Body of pancreas (tissue), 4 donors: ENCODE measurements around the gene GABRB1. TPM values are rescaled to one million over a fixed set of nuclear protein-coding genes. Genes with fewer than 3 reads are reported as not detected.
A peak's percentile ranks its signal among the peaks of the same experiment; 100 is the strongest.

Experiments used
- ATAC-seq: fragments of 150-250 bp; one replicate; pipeline ENCODE4 v1.9.1; 2016
- DNase-seq, 4 donors: peaks; one replicate each; pipeline ENCODE4 v3.0.0-alpha.2; 2019
- H3K27ac ChIP-seq, 4 donors: fragments of 200-600 bp; sonication (generic); 1 replicate in 3 of 4; 2 replicates in 1 of 4; pipeline versions ENCODE4 v1.5.1 to v1.6.1; 2016 to 2019; ENCODE audit warnings: mild to moderate bottlenecking in 1 of 4, mixed read lengths in 1 of 4, moderate library complexity in 1 of 4
- H3K27me3 ChIP-seq, 2 donors: fragments of 200-600 bp; sonication (generic); one replicate each; pipeline ENCODE4 v1.6.0; 2016; ENCODE audit warnings: mild to moderate bottlenecking in 1 of 2
- H3K36me3 ChIP-seq, 2 donors: fragments of 200-600 bp; sonication (generic); replicated peaks in 1 of 2; 2 replicates each; pipeline ENCODE4 v1.5.1; 2016; ENCODE audit warnings: low read depth in 2 of 2; ENCODE audit not compliant: insufficient read depth in 1 of 2
- H3K4me1 ChIP-seq: fragments of 200-600 bp; sonication (generic); one replicate; pipeline ENCODE4 v1.6.0; 2016
- H3K4me3 ChIP-seq, 2 donors: fragments of 200-600 bp; sonication (generic); 1 replicate in 1 of 2; 2 replicates in 1 of 2; pipeline ENCODE4 v1.5.1; 2016 to 2019
- H3K9me3 ChIP-seq, 3 donors: fragments of 200-600 bp; sonication (generic); 1 replicate in 2 of 3; 2 replicates in 1 of 3; pipeline ENCODE4 v1.5.1; 2016
- CTCF ChIP-seq, 7 experiments: fragments of 450-650 bp in 4 of 7; fragments of 200-600 bp in 3 of 7; sonication (generic) in 3 of 7; IDR thresholded peaks; one replicate each; pipeline ENCODE4 v1.5.1; 2016 to 2019; ENCODE audit warnings: antibody characterized with exemption in 7 of 7
- POLR2A ChIP-seq, 3 donors: fragments of 450-650 bp; IDR thresholded peaks; one replicate each; pipeline ENCODE4 v1.6.1; 2016; ENCODE audit warnings: antibody characterized with exemption in 3 of 3, mild to moderate bottlenecking in 2 of 3
- WGBS, 2 donors: methylation state at CpG; one replicate each; pipeline ENCODE4 v1.1.5; 2017; 5-methylcytosine and 5-hydroxymethylcytosine counted together
- intact Hi-C: fragments of 100-400 bp; cut with DNase I; formaldehyde crosslinking; loops from one replicate; pipeline ENCODE4 v1.15.1; 2023
- total RNA-seq, 2 donors: library from RNA; depleted of rRNA; stranded (reverse); fragments of >200 nt; gene quantifications; one replicate each; pipeline ENCODE4 v1.1.0, GENCODE V29; 2016

The GABRB1 gene
- total RNA-seq, 2 donors from 2014 or later, result not detected

DNA sequence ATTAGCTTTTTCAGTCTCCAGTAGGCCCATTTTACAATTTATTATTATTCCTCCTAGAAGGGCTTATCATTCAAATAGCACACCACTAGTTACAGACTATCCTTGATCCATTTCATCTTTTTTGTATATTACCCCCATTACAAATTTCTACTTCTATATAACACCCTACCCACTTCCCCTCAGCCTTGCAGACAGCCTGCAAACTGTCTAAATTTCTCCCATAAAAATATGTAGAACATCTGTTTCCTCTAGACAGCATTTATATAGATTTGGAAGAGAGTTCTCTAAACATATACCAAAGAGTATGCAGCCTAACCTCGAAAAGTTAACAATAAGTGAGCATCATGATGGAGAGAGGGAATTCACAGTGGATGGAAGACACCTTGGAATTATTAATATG, 401.4 kb downstream of the GABRB1 start:
- TF ChIP-seq POLR2A (IDR thresholded peaks at IDR 0.05) (no peak), CTCF (IDR thresholded peaks at IDR 0.05) (no peak)
- Histone ChIP-seq H3K27me3 (no peaks in the 10 kb centered on the region), H3K27ac (no peak overlapping the region), H3K36me3 (no peaks in the 10 kb centered on the region), H3K9me3 (no peaks in the 10 kb centered on the region), H3K4me1 (no peaks in the 10 kb centered on the region), H3K4me3 (no peak overlapping the region)
- WGBS, 2 donors, result 38 to 68% methylated on average over 1 of the region's 1 CpG
- DNase-seq (no peak), ATAC-seq (no peak)
- intact Hi-C loops, result no loop called here

DNA sequence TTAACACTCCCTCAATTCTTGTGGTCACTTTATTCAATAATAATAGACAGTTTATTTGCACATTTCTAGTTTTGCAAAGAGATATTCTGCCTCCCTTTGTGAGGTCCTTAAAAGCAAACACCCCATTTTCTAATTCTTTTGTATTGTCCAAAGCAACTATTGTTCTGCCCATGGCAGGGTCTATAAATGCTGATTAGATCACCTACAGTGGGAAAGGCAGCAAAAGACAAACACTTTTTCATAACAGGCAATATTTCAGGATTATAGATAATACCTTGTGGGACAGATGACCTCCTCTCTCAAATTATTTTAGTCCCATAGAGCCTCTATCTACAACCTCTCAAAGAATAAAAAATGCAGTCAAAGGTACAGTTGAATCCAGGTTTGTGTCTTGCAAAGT, 403.6 kb downstream of the GABRB1 start:
- Histone ChIP-seq H3K36me3 (no peaks in the 10 kb centered on the region), H3K9me3 (no peaks in the 10 kb centered on the region)

DNA sequence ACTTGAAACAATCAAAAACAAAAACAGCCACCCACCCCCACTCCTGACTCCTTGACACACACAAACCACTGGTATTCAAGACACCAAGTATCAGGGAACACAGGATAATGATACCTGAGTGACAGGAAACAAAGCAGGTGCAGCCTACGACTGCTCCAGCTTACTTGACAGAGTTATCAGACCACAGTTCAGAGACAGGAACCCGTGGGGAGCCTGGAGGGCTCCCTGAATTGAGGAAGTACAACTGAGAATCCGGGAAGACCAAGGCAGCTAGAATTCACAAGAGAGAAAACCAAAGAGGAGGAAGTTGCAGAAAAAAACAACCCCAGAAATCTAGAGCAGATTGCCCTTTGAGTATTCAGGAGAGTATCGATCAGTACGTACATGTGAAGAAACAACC, 411.6 kb downstream of the GABRB1 start:
- peak in 1 of 4 donors; percentile 27 for DNase-seq
- TF ChIP-seq POLR2A (IDR thresholded peaks at IDR 0.05) (no peak), CTCF (IDR thresholded peaks at IDR 0.05) (no peak)
- Histone ChIP-seq H3K4me3 (no peak overlapping the region), H3K27ac (no peak overlapping the region), H3K36me3 (no peaks in the 10 kb centered on the region), H3K9me3 (no peaks in the 10 kb centered on the region), H3K27me3 (no peaks in the 10 kb centered on the region), H3K4me1 (no peaks in the 10 kb centered on the region)
- 64 to 68% methylated on average over 5 of the region's 5 CpGs for WGBS, 2 donors
- intact Hi-C loops, result no loop called here
- no peak for ATAC-seq

More for the DNA sequence above, 403.6 kb downstream of the GABRB1 start:
- H3K4me3 ChIP-seq, result no peak overlapping the region
- no peak for ATAC-seq
- intact Hi-C loops, result no loop called here
- H3K27ac ChIP-seq, result no peak overlapping the region
- TF ChIP-seq CTCF (IDR thresholded peaks at IDR 0.05) (no peak), POLR2A (IDR thresholded peaks at IDR 0.05) (no peak)
- H3K27me3 ChIP-seq, result no peaks in the 10 kb centered on the region
- no peak for DNase-seq
- no peaks in the 10 kb centered on the region for H3K4me1 ChIP-seq

GRCh38 chr4:47444031-47444430, 412.7 kb downstream of the GABRB1 start:
- H3K27me3 ChIP-seq, result no peaks in the 10 kb centered on the region
- TF ChIP-seq POLR2A (IDR thresholded peaks at IDR 0.05) (no peak), CTCF (IDR thresholded peaks at IDR 0.05) (no peak)
- WGBS, 2 donors, result 93 to 94% methylated on average over 2 of the region's 2 CpGs
- intact Hi-C loops, result no loop called here
- no peaks in the 10 kb centered on the region for H3K9me3 ChIP-seq
- no peaks in the 10 kb centered on the region for H3K36me3 ChIP-seq
- no peak overlapping the region for H3K27ac ChIP-seq
- H3K4me1 ChIP-seq, result no peaks in the 10 kb centered on the region
- no peak for ATAC-seq
- H3K4me3 ChIP-seq, result no peak overlapping the region
- DNase-seq, result no peak

DNA sequence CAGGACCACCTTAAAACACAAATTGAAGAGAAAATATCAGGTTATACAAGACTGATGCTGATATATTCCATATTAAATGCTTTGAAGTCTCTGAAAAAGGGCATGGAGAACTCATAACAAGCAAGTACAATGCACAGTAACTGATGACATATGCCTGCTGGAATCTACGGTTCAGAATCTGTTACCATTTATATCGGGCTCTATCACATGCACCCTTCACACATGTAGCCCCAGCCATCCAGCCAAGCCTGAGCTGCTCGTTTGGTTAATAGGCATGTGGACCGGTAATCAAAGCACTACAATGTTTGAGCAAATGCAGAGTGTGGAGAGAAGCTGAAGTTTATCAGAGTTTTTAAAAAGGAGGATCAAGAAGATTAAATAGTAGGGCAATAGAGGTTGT, 420.3 kb downstream of the GABRB1 start:
- H3K4me3 ChIP-seq, result no peak overlapping the region
- H3K27ac ChIP-seq, result no peak overlapping the region
- no peaks in the 10 kb centered on the region for H3K4me1 ChIP-seq
- no peaks in the 10 kb centered on the region for H3K9me3 ChIP-seq
- DNase-seq (no peak), ATAC-seq (no peak)
- no peaks in the 10 kb centered on the region for H3K27me3 ChIP-seq
- H3K36me3 ChIP-seq, result peaks cover 6 to 11% of the 10 kb centered on the region in 2 donors
- 61 to 88% methylated on average over 4 of the region's 4 CpGs for WGBS, 2 donors
- no peak for TF ChIP-seq POLR2A (IDR thresholded peaks at IDR 0.05)
- no peak for TF ChIP-seq CTCF (IDR thresholded peaks at IDR 0.05)
- intact Hi-C loops, result no loop called here
